ENCODE results near the gene TSHZ3.

Gene TSHZ3, protein sequence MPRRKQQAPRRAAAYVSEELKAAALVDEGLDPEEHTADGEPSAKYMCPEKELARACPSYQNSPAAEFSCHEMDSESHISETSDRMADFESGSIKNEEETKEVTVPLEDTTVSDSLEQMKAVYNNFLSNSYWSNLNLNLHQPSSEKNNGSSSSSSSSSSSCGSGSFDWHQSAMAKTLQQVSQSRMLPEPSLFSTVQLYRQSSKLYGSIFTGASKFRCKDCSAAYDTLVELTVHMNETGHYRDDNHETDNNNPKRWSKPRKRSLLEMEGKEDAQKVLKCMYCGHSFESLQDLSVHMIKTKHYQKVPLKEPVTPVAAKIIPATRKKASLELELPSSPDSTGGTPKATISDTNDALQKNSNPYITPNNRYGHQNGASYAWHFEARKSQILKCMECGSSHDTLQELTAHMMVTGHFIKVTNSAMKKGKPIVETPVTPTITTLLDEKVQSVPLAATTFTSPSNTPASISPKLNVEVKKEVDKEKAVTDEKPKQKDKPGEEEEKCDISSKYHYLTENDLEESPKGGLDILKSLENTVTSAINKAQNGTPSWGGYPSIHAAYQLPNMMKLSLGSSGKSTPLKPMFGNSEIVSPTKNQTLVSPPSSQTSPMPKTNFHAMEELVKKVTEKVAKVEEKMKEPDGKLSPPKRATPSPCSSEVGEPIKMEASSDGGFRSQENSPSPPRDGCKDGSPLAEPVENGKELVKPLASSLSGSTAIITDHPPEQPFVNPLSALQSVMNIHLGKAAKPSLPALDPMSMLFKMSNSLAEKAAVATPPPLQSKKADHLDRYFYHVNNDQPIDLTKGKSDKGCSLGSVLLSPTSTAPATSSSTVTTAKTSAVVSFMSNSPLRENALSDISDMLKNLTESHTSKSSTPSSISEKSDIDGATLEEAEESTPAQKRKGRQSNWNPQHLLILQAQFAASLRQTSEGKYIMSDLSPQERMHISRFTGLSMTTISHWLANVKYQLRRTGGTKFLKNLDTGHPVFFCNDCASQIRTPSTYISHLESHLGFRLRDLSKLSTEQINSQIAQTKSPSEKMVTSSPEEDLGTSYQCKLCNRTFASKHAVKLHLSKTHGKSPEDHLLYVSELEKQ

DNA sequence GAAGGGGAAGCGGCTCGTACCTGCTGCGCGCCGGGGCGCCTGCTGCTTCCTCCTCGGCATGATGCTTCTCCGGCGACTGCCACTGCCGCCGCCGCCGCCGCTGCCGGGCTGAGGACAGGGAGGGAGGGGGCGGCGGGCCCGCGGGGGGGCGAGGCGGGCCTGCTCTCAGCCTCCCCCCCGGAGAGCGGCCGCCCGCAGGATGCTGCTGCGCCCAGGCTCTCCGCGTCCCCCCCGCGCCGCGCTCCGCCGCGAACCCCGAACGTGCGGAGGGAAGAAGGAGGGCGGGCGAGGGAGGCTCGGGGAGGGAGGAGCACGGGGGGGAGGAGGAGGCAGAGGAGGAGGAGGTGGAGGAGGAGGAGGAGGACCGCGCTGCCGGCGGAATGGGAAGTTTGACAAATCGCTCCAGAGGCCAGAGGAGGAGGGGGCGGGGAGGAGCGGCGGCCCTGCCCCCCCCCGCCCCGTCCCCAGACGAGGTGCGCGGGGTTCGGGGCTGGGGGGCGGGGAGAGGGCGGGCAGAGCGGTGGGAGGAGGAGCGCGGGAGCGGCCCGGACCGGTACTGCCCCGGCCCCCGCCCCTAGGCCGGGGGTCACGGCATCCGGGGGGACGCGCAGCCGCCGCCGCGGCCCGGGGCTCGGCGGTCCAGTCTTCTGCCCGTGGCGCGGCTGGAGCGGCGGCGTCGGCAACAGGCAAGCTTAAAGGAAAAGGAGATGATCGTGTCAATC, at the start of gene TSHZ3:
TSHZ3 (minus strand) TSS at position 277 of the 722 bp plus-strand sequence; CDS start at position 60, 217 bp downstream.
- DNase-seq: no peak

DNA sequence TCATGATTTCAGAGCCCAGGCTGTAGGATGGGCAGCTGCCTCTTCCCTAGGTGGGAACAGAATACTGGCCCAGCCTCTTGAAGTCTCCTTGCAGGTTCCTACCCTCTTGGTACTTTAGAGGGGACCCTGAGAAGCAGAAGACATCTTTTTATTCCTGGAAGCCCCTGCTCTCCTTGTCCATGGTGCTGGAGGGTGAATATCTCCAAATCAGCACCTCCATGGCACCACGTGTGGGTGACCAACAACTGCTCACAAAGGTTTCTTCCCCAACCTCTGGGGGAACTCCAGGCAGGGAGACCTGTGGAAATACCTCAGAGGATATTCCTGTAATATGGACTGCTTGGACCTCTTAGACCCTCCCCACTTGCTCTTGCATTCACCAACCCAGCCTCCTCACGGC, 48.1 kb upstream of the TSHZ3 start:
- DNase-seq: no peak

DNA sequence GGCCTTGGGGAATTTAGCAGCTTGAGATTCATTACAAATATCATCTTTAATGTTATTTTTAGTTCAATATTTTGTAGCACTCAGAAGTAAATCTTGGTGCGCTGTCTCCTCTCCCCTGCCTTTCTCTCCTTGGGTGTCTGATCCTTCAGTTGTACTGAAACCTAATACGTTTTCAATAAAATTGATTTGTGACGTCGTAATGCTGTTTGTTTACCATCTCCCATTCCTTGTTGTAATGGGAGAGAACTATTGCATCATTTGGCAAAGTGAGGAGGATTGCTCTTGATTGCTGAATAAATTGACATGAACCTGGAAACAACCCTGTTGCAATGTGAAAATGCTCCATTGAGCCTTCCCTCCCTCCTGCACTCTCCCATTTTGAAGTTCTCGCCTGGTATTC, 43.2 kb upstream of the TSHZ3 start:
- DNase-seq: no peak

DNA sequence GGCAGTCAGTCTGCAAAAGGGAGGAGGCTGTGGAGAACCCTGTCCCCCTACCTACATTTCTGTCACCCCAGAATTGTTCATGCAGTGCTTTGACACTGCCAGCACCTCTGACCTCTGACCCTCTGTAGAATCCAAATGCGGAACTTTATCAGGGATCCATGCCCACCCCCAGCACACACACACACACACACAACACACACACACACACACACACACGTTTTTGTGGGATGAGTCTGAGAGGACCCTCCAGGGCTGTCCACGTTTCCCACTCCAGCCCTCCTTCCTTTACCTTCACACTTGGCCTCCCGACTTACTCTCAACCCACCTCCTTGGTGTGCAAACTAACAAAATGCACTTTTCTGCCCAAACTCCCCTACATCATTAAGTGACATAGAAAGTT, 42.3 kb upstream of the TSHZ3 start:
- no peak for DNase-seq

DNA sequence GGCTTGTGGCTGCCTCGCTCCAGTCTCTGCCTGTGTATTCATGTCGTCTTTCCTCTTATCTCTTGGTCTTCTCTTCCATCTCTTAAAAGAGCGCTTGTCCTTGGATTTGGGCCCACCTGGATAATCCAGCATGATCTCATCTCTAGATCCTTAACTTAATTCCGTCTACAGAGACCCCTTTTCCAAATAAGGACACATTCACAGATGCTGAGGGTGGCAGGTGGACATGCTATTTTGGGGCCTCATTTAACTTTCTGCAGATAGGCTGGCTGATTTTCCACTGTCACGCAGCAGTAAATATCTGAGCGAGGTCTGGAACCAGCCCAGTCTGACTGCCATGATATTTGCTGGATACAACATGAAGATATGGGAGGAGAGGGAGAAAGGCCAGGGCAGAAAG, 41.5 kb upstream of the TSHZ3 start:
- DNase-seq: no peak

GRCh38 chr19:31389874-31390273, 40.6 kb upstream of the TSHZ3 start:
- no peak for DNase-seq

DNA sequence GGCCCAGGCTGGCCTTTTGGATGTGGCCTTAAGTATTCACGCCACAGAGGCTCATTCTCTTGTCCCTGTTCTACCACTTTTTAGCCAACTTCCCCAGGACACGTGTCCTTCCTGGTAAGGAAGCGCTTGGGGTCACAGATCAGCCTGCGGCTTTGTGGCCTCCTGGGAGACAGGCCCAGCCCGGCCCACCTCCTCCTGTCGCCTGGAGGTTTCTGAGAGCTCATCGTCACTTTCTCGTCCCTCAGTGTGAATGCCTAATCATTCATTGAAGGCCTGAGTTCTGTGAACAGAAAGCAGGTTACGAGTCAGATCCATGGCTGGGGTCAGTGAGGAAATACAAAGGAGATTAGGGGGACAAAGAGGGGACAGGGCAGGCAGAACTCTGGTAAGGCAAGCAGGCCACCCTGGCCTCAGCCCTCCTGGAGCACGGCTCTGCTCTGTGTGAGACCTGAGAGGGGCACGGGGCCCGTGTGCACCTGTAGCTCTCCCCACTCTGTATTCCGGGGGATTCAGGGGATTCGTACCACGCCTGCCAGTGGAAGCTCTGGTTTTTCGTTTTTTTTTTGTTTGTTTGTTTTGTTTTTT, 38.6 kb upstream of the TSHZ3 start:
- DNase-seq: no peak

- DNase-seq: no peak
Observed at GRCh38 chr19:31386806-31387205, 37.6 kb upstream of the TSHZ3 start.

DNA sequence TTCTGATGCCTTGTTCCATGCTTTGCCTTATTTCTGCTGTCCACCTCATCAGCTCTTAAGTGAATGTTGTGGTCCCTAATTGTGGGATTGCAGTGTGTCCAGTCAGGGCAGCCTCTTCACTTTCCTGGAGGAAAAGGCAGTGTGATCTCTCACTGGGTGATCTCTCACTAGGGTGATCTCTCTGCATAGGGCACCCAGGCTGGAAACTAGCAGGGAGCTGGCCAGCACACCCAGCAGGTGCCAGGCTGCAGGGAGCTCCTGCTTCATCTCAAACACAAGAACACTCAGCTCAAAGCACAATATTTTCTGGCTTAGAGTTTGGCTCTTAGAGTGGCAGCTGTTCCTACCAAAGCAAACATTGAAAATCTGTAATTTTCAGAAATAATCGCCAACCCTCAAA, 36.5 kb upstream of the TSHZ3 start:
- no peak for DNase-seq

DNA sequence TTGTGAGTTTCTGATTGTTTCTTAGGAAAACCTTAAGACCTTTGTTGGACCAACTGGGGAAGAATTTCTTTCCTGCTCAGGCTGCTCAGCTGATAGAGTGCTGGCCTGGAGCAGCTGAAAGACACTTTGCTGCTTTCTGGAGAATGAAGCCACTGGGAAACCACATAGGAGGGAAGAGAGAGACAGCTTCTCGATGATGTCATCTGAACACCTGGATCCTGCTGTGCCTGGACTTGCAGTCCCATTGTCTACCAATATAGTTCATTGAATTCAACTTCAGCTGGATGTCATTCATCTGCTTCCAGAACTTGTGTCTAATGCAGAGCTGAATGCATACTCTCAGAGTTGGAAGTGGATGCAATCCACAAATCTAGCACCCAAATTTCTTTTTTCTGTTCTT, 34.3 kb upstream of the TSHZ3 start:
- DNase-seq: no peak

- no peak for DNase-seq
Observed at GRCh38 chr19:31380854-31381253, 31.6 kb upstream of the TSHZ3 start.

GRCh38 chr19:31378404-31378803, 29.2 kb upstream of the TSHZ3 start:
- no peak for DNase-seq

GRCh38 chr19:31377736-31378135, 28.5 kb upstream of the TSHZ3 start:
- no peak for DNase-seq

- DNase-seq: no peak
Observed at GRCh38 chr19:31372246-31372781, 23.1 kb upstream of the TSHZ3 start.

- no peak for DNase-seq
Observed at GRCh38 chr19:31370216-31370615, 21.0 kb upstream of the TSHZ3 start.

DNA sequence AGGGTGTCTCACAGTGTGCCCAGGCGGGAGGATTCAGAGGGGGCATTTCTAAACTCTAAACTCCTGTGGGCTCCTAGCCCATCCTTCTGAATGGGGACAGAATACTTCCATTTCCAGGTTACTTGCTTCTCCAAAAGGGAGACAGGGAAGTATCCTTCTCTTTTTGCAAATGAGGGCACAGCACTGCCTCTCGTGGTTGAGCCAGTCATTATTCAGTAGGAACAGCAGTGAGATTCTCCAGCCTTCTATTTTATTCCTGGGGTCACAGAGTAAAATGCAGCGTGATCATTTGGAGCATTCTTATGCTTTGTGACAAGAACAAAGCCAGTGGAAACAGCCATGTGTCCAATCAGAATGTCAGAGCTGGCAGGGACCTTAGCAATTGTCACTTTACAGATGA, 15.7 kb upstream of the TSHZ3 start:
- DNase-seq: no peak

DNA sequence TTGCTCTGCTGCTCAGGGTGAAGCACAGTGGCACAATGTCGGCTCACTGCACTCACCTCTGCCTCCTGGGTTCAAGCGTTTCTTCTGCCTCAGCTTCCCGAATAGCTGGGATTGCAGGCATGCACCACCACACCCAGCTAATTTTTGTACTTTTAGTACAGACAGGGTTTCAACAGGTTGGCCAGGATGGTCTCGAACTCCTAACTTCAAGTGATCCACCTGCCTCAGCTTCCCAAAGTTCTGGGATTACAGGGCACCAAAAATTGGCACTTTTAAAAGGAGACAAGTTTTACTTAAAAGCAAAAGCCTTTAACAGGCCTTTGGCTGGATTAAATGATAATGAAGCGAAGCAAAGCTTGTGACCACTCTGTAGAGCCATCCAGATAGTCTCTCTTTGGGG, 12.5 kb upstream of the TSHZ3 start:
- no peak for DNase-seq

GRCh38 chr19:31357315-31357673, 8.1 kb upstream of the TSHZ3 start:
- no peak for DNase-seq

GRCh38 chr19:31356587-31357314, 7.5 kb upstream of the TSHZ3 start:
- DNase-seq: no peak

DNA sequence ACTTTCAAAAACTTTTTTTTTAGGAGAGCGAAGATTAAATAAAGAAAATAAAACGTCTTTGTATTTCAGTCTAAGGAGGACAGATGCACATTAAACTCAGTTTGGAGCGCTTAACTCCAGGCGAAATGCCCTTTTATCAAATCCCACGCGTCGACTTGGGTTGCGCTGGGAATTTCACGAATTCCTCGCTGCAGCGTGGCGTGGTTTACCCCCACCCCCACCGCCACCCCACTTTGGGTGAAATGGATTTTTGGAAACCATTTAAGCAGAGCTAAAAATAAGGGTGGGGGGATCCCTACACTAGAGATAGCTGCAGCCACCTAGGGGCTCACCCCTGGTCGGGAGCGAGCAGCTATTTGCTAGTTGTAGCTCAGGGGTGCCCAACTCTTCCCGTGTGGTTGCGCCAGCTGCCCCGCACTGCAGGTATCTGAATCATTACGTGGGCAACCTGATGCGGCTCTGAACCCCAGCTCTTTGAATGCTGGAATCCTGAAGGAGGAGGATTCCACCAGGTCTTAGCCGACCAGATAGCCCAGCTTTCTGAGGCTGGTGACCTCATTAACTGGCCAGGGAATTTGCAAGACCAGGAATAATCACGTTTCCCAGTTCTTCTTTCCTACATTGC, 6.5 kb upstream of the TSHZ3 start:
- no peak for DNase-seq
